GM21360 (cell line): ENCODE measurements around the gene PRR16.

Experiments used
- ATAC-seq: cut with Tn5 transposase; IDR thresholded peaks from one replicate; pipeline ENCODE4 v1.9.1; 2021; ENCODE audit warnings: mild to moderate bottlenecking, moderate library complexity; ENCODE audit not compliant: unreplicated experiment

The PRR16 gene

DNA sequence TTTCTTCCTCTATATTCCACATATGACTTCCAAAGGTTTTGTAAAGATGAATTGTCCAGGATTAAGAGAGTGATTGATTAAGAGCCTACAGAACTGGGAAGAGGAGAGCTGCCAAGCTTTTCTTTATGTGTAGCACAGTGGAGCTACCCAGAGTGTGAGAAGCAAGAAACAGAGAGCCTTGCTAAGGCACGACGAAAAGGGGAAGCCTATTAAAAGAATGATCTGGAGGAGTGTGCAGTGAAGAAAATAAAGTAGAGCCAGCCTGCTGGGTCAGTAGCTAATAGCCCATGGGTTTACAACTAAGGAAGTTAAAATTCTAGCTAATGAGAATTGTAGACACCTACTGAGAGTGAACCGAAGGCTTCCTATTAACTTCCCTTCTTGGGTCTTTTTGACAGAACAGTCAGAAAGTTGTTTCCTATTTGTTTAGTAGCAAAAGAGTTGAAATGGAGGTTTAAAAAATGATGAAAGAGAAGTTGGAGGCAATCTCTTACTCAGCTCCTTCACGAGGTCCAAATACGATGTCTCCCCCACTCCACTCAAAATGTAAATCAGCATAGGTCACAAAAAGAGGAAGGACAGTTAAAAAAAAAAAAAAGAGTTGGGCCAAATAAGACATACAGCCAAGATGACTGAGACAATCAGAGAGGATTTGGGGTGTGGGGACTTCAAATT is 957 bp upstream of the PRR16 start:
- ATAC-seq = no peak

DNA sequence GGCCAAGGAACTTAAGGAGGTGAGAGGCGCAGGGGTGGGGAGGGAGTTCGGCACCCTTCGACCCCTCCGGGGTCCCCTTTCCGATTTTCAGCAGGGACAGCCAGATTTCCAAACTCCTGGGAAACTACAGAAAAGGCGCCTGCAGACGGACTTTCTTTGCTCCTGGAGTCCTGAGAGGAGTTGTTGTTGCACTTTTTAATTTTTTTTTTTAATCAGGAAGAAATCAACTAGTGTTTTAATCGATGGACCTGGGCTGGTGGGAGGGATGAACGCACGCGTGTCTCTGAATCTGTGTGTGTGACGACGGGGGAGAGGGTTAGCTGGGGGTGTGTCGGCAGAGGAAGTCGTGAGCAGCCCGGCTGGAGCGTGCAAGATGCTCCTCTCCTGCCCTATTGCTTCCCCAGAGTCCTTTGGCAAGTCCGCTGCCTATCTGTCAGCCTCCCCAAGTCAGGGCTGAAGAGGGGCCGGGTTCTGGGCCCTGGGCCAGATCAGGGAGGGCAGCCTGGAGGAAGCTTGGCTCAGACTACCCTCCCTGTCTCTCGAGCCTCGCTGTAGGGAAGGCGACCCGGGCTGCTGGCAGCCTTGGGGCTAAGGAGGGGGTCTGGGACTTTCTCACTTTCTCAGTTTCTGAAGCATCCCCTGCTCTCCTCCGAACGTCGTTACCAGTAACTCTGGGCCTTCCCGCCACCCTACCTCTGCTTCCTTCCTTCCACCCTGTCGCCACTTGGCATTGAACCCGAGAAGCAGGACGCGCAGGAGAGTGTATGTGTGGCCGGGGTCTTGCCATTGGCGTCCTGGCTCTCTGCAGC is 731 bp downstream of the PRR16 start:
- ATAC-seq = no peak

DNA sequence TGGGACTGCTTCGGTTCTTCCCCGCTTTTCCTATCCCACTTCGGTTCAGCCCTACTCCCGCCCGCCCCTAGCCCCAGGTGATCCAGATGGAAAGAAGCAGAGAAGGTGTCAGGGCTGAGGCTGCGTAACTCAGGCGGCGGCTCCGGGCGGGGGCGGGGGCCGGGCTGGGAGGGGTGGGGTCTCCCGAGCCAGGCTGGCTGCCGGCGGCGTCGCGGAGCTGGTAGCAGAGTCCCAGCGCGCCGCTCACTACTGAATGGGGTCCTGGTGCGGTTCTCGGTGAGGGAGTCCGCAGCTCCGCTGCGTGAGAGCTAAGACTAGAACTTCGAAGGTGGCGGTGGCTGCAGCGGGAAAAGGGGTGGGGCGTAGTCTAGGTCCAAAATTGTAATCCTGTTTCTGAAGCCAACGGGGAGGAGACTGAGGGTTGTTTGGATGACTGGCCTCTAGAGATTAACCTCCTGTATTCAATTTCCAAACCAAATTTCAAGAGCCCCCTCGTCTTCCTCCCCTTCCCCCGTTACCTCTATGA is 1.4 kb downstream of the PRR16 start:
- no peak for ATAC-seq

DNA sequence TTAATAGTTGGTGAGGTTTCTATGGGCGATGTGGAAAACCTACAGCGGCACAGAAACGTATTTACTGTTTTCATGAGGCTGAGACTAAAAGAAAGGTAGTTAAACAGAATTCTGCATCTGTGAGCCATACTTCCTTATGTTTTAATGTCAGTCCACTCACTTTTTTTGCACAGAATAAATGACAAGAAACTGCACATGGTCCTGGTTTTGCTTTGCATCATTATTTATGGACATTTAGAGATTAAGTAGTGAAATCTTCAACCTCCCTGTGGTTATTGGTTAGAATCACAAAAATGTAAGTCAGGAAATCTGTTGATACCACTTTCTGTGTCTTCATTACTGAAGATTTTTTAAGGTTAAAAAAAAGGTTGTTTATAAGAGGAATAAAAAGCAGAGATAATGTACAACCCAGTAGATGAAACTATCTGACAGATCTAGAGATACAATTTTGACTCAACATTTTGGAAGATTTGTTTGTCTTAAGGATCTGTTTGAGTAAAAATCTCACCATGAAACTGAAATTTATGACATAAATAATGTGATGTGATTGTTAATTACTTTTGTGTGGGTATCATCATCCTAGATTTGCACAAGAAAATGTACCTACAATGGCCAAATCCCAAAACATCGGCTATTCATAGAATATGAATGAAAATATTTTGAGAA is 2.4 kb downstream of the PRR16 start:
- ATAC-seq = no peak

DNA sequence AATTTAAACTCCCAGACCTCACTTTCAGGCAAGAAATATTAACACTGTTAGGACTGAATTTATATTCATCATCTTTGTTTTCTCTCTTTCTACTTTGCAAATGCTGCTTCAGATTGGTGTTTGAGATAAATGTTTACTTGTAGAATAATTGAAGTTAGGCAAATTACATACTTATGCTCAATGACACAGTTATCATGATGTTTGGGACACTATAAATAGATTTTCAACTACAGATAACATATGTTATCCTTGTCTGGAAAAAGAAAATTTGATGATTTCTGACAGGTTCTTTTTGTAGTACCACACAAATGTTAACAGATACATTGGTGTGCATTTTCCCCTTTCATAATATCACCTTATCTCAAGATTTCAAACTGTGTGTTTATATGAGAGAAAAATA is 7.9 kb downstream of the PRR16 start:
- ATAC-seq = no peak

DNA sequence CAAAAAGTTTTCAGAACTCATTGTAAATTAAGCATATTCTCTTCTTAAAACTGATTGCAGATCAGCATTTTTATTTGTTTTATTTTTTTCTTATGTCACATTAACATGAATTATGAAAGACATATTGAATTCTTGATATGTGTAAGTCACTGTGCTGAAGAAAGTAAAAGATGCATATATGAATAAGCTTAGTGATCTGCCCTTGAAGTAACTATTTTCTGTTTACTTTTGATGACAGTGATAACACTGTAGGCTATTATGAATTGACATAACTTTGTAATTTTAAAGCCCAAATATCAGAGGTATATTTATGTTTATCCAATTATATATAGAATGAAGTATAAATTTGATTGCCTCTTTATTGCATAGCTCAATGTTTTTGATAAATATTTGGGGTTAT is 8.8 kb downstream of the PRR16 start:
- ATAC-seq = no peak

DNA sequence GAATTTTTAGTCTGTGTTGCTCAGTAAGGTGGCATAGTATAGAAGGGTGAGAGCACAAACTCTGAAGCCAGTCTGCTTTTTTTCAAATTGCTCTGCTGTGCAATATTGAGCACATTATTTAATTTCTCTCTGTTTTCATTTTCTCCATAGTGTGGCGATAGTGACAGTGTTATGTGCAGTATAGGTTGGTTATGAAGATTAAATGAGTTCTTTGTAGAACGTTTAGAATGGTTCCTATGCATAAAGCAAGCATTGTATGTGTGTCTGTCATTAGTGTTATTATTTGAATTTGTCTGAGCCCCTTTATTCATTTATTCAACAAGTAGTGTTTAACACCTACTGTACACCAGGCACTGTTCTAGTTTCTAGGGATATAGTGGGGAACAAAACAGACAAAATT is 9.2 kb downstream of the PRR16 start:
- ATAC-seq = no peak

DNA sequence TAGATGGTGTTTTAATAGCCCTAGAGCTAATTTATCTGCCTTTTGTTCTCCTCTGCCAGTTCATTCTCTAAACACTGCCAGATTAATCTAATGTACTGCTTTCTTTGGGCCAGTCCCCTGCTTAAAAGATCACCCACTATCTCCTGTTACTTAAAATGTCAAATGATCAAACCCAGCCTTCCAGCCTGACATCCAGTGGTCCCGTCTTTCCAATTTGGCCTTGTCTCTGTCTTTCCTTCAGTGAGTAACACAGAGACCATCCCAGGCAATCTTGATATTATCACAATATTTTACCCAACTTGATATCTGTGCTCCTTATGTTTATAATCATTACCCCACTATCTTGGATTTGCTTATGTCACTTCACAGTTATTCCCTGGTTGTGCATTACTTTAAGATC is 12.0 kb downstream of the PRR16 start:
- no peak for ATAC-seq

DNA sequence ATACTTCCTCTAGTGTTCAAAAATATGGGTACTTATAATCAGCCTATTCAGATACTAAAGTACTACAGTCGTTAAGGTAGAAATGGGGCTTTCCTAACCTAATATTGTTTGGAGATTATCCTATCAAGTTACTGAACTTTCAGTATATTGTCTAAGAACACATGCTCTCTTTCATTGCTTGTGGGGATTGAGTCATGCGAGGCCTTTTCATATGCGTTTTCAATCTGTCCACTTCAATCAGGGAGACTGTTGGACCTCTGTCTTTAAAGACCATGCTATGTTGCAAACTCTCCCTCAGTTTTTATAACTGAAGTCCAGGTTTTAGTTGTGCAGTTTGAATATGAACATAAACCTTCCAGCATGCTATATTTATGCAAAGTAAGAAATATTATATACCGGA is 15.0 kb downstream of the PRR16 start:
- no peak for ATAC-seq

DNA sequence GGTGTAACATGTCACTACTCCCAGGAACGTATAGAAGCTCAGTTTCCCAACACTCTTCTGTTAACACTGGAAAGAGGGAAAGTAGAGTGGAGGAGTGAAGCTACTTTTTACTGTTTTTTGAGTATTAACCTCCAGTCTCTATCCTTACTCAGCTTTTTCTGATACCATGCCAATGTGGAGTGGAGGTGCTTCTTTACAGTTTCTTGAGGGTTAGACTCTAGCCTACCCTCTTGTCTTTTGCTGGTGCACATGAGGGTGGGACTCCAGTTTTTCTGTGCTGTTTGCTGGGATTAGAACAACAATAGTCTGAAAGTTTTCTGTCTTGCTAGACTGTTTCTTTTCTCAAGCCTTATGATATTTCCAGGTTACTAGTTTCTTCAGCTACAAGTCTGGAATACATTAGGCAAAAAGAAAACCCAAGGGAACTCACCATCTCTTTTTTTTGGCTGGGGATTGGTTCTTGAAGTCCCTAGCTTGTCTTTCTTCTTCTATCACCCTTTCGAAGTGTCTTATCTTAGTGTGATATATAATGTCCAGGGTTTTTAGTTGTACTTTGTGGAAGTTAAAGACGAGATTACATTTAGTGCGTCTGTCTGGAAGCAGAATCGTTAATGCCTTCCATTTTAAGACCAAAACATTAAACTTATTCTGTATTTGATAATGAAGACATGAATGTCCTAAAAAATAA is 35.9 kb downstream of the PRR16 start:
- ATAC-seq = no peak

DNA sequence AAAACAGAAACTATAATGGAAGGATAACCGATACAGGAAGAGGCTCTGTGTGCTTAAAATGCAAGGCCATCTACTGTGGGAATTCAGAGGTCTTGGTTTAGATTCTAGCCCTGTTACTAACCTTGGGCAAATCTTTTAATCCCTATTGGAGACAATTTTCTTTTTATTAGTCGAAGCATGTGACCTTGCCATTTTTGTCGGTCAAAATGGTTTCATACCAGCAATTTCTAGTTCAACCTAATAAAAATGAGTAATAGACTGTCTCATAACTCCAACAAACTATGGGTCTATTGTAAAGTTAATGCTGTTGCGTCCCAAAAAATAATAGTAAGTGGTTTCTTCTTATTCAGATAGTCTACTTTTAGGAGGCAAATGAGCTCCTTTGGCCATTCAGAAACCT is 38.4 kb downstream of the PRR16 start:
- ATAC-seq = no peak

DNA sequence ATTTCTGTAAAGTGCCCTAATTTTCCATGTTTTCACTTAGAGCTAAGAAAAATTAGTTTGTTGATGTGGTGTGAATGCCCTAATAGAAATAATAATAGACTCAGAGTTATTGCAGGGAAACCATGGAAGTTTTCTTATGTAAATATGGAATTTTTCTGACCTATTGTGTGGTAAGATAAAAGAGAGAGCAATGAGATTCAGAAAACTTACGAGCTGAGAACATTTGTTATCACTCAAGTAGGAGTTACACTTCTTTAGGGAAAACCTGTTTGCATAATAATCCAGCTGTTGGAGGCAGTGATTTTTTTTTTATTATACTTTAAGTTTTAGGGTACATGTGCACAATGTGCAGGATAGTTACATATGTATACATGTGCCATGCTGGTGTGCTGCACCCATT is 39.2 kb downstream of the PRR16 start:
- ATAC-seq = no peak

DNA sequence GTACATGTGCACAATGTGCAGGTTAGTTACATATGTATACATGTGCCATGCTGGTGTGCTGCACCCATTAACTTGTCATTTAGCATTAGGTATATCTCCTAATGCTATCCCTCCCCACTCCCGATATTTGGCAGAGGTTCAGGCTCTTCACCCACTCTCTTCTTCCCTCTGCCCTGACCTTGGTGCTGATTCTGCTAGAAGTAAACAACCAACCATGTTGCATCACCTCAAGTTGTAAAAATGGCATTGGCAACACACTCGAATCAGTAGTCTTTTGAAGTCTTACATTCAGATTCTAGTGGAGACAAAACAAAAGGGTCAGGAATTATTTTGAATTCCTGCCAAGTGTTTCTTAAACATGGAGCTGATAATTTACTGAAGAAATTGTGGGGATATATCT is 40.0 kb downstream of the PRR16 start:
- no peak for ATAC-seq

DNA sequence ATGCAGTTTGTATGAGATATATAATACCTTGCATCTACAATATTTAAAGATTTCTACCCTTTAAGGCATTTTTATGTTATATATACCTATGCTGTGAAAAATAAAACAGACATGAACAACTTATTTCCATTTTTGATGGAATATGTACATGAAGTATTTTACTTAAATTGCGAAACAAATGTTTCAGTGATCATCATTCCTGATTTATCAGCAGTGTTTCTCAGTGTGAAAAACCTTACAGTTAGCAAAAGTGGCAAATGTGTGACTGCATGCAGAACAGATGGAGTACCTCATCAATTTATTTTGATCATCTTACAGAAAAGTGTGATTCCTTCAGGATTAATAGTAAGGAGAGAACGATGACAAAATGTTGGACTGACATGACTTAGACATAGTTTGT is 43.1 kb downstream of the PRR16 start:
- ATAC-seq = no peak

DNA sequence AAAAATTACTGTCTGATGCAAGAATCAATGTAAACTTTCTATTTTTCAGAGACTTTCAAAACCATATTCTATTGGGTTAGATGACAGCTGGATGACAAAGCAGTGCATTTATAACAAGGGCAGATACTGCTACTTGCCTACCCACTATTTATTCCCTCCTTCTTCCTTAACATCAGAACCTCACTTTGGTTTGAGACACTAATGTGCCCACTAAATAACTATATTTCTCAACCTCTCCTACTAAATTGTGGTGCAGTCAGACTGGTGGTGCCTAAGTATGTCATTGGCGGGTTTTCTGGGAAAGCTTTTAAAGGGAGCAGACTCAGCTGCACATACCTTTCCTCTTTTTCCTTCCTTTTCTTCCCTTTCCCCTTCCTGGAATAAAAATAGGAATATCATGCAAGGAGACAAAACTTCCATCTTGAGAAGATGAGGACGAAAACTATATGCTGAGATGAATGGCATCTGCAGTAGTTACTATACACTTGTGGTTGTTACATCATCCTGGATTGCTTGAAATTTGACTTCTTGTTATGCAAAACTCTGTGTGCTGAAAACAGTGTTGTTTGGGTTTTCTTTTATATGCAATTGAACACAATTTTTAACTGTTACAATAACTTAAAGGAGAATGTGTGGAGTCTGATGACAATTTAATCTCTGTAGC is 43.8 kb downstream of the PRR16 start:
- no peak for ATAC-seq

DNA sequence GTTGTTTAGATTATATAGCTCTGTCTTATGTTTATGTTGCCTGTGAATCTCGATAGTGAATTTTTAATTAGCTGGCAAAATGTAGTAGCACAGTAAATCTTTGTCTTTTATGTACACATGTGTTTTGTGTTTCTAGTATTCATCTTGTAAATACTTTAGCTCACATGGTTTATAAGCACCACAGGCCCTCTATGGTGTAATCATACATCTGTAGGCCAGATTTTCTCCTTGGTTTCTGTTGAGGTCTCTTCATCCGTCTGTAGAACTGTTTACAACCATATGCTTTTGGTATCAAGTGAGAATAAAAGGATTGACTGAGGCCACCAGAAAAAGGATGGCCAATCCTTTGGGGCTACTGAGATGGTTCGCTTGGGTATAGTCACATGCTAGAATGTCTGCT is 45.0 kb downstream of the PRR16 start:
- no peak for ATAC-seq

DNA sequence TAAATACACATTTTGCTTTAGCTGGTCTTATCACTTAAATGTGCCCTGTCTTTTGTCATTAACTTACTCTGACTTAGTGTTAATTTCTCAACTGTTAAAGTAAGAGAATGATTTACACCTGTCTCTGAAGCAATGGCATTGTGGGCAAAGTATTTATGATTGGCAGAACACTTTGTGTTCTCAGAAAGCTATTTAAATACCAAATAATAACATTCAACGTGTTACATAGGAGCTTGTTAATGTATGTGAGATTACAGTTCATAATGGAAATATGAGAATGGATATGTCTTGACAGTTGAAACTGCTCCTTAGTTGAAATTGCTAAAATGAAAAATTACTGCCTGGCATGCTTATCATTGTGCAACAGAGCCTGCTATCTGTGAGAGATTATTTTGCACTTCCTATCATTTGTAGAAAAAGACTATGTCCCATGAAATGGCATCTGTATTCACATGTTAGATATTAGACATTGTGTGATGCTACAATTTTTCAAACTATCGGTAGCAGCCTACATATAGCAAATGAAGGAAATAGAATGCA is 46.1 kb downstream of the PRR16 start:
- ATAC-seq = no peak

DNA sequence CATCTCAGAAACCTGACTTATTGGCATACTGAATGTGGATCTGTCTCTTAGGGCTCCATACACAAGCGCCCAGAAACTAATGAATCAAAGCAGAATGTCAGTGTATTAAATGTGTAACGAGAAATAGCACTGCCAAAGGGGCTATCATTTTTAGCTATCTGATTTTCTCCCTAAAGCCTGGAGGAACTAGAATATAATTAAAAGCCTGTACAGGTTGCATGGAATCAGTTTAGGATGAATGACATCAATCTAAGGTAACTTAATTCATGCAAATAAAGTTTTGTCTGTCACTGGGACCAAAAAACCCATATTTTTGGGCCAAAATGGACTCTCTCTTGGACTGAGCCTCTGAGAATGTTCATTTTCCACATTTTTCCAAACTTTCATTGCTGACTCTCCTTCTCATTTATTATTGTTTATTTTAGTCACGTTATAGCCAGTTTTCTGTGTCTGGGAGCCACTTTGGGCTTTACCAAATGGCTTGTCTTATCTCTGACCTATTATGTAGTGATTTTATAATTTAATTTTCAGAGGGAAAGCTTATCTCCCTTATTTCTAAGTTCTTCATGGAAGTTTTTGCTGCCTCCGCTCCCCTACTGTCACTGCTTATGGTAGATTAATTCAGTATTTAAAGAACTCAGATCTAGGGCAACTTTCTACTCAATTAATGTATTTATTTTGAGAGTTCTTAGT is 47.0 kb downstream of the PRR16 start:
- ATAC-seq = no peak

DNA sequence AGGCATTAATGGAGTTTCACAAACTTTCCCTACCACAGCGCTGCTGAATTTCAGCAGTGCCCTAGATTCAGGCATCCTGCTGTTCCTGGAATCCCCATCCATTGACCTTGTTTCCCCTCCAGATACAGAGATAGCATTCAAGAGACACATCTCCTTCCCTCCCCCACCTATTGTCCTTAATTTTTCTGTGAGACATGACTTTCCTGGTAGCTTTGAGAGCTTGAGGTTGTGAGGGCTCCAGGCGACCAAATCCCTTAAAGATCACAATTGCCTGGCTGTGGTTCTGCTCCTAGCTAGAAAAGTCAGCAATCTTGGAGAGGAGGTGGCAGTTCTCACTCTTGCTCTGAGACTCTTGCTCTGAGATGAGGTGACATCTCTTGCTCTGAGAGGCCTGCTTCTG is 48.0 kb downstream of the PRR16 start:
- ATAC-seq = no peak
